WTC11 (cell line): ENCODE results near the gene ORC3. TPM values are rescaled to one million over a fixed set of nuclear protein-coding genes. Genes with fewer than 3 reads are reported as not detected.

ENCODE experiments used
- ATAC-seq: fragments of 200-7000 bp; cut with Tn5 transposase; 2 replicates; pipeline ENCODE4 v1.10.0; 2021; ENCODE audit warnings: mild to moderate bottlenecking, moderate library complexity
- CTCF ChIA-PET: fragments of 300-600 bp; sonication (Branson Sonifier 250); formaldehyde crosslinking; loops from one replicate; lab custom pipeline; 2021; ENCODE audit warnings: antibody characterized with exemption; lab: Charles Lee
- POLR2A ChIA-PET: fragments of 350-600 bp; sonication (Branson Sonifier 250); formaldehyde crosslinking; loops from one replicate; lab custom pipeline; 2021; ENCODE audit warnings: antibody characterized with exemption; lab: Charles Lee
- DNase-seq: peaks from one replicate; pipeline ENCODE4 v3.0.0; 2021; ENCODE audit warnings: low spot score
- H3K27ac Mint-ChIP-seq: 2 replicates; pipeline ENCODE4 v1.8.0; 2021; ENCODE audit warnings: mixed read lengths
- H3K27me3 Mint-ChIP-seq: 2 replicates; pipeline ENCODE4 v1.8.0; 2021; ENCODE audit warnings: low read depth, mild to moderate bottlenecking, moderate library complexity, mixed read lengths
- H3K36me3 Mint-ChIP-seq: 2 replicates; pipeline ENCODE4 v1.8.0; 2021; ENCODE audit warnings: mixed read lengths
- H3K4me1 Mint-ChIP-seq: 2 replicates; pipeline ENCODE4 v1.8.0; 2022; ENCODE audit warnings: mixed read lengths
- H3K4me3 Mint-ChIP-seq: 2 replicates; pipeline ENCODE4 v1.8.0; 2021; ENCODE audit warnings: mild to moderate bottlenecking, moderate library complexity, mixed read lengths
- H3K9me3 Mint-ChIP-seq: 2 replicates; pipeline ENCODE4 v1.8.0; 2021; ENCODE audit warnings: mixed read lengths
- ARID4B ChIP-seq: sonication (generic); formaldehyde crosslinking; IDR thresholded peaks from 2 replicates; pipeline ENCODE4 v1.8.0; 2023; ENCODE audit warnings: missing genetic modification reagents, mild to moderate bottlenecking, borderline replicate concordance
- CREB1 ChIP-seq: sonication (generic); formaldehyde crosslinking; IDR thresholded peaks from 2 replicates; pipeline ENCODE4 v1.8.0; 2023; ENCODE audit warnings: mild to moderate bottlenecking, missing genetic modification reagents
- CREM ChIP-seq: sonication (generic); formaldehyde crosslinking; IDR thresholded peaks from 2 replicates; pipeline ENCODE4 v1.8.1; 2022; ENCODE audit warnings: mild to moderate bottlenecking, missing genetic modification reagents, moderate library complexity
- EMX1 ChIP-seq: fragments of 250-450 bp; sonication (Bioruptor Pico); IDR thresholded peaks from 2 replicates; pipeline ENCODE4 v1.8.0; 2021; ENCODE audit warnings: mild to moderate bottlenecking
- FOXK1 ChIP-seq: sonication (generic); formaldehyde crosslinking; IDR thresholded peaks from 2 replicates; pipeline ENCODE4 v1.8.0; 2022; ENCODE audit warnings: mild to moderate bottlenecking, moderate library complexity, missing genetic modification reagents
- FOXP4 ChIP-seq: sonication (generic); formaldehyde crosslinking; IDR thresholded peaks from 2 replicates; pipeline ENCODE4 v1.8.0; 2022; ENCODE audit warnings: mild to moderate bottlenecking, missing genetic modification reagents
- GTF2I ChIP-seq: fragments of 250-450 bp; sonication (Bioruptor Pico); conservative IDR thresholded peaks from 2 replicates; pipeline ENCODE4 v1.4.0; 2021; ENCODE audit warnings: mild to moderate bottlenecking
- IRF2 ChIP-seq: sonication (generic); formaldehyde crosslinking; IDR thresholded peaks from 2 replicates; pipeline ENCODE4 v1.8.0; 2022; ENCODE audit warnings: low read depth, missing genetic modification reagents, borderline replicate concordance
- MAX ChIP-seq: sonication (generic); formaldehyde crosslinking; IDR thresholded peaks from 2 replicates; pipeline ENCODE4 v1.8.0; 2022; ENCODE audit warnings: mild to moderate bottlenecking, missing genetic modification reagents
- NFATC4 ChIP-seq: fragments of 250-450 bp; sonication (Bioruptor Pico); IDR thresholded peaks from 2 replicates; pipeline ENCODE4 v1.9.0; 2021; ENCODE audit warnings: mild to moderate bottlenecking
- PRRX2 ChIP-seq: fragments of 250-450 bp; sonication (Bioruptor Pico); IDR thresholded peaks from 2 replicates; pipeline ENCODE4 v1.8.0; 2021; ENCODE audit warnings: mild to moderate bottlenecking
- RELA ChIP-seq: sonication (generic); formaldehyde crosslinking; IDR thresholded peaks from 2 replicates; pipeline ENCODE4 v1.8.1; 2022; ENCODE audit warnings: missing genetic modification reagents, mild to moderate bottlenecking, borderline replicate concordance
- SOX15 ChIP-seq: fragments of 250-450 bp; sonication (Bioruptor Pico); IDR thresholded peaks from 2 replicates; pipeline ENCODE4 v1.9.0; 2021; ENCODE audit warnings: mild to moderate bottlenecking
- TEAD1 ChIP-seq: sonication (generic); formaldehyde crosslinking; IDR thresholded peaks from 2 replicates; pipeline ENCODE4 v1.8.0; 2022; ENCODE audit warnings: mild to moderate bottlenecking, missing genetic modification reagents
- USF1 ChIP-seq: sonication (generic); formaldehyde crosslinking; IDR thresholded peaks from 2 replicates; pipeline ENCODE4 v1.8.0; 2022; ENCODE audit warnings: mild to moderate bottlenecking, missing genetic modification reagents
- ZNF219 ChIP-seq: sonication (generic); formaldehyde crosslinking; IDR thresholded peaks from 2 replicates; pipeline ENCODE4 v1.8.0; 2023; ENCODE audit warnings: missing genetic modification reagents, mild to moderate bottlenecking, borderline replicate concordance
- ZNF532 ChIP-seq: fragments of 250-450 bp; sonication (Bioruptor Pico); IDR thresholded peaks from 2 replicates; pipeline ENCODE4 v1.9.0; 2021; ENCODE audit warnings: mild to moderate bottlenecking, borderline replicate concordance
- total RNA-seq: library from RNA; stranded (reverse); gene quantifications from 3 replicates; pipeline ENCODE4 v1.2.3, GENCODE V29; 2021

The ORC3 gene
- total RNA-seq, 1 experiment from 2014 or later: 50.7 TPM

- peaks cover 61% of the 10 kb centered on the region for H3K36me3 Mint-ChIP-seq
- CTCF ChIA-PET: no interaction called here
- TF ChIP-seq ARID4B (CRISPR knock-in tag) (no peak), USF1 (CRISPR knock-in tag) (no peak), EMX1 (CRISPR knock-in tag) (no peak), FOXP4 (CRISPR knock-in tag) (no peak), MAX (no peak), RELA (CRISPR knock-in tag) (no peak), CREB1 (no peak), IRF2 (CRISPR knock-in tag) (no peak), ZNF219 (CRISPR knock-in tag) (no peak), CREM (CRISPR knock-in tag) (no peak), PRRX2 (CRISPR knock-in tag) (no peak), GTF2I (CRISPR knock-in tag) (no peak), SOX15 (no peak), TEAD1 (no peak), NFATC4 (CRISPR knock-in tag) (no peak), ZNF532 (no peak), FOXK1 (CRISPR knock-in tag) (no peak)
- H3K4me1 Mint-ChIP-seq: peaks cover 13% of the 10 kb centered on the region
- H3K9me3 Mint-ChIP-seq: no peaks in the 10 kb centered on the region
- POLR2A ChIA-PET: no interaction called here
- no peak overlapping the region for H3K27ac Mint-ChIP-seq
- DNase-seq: no peak
- H3K27me3 Mint-ChIP-seq: no peaks in the 10 kb centered on the region
- H3K4me3 Mint-ChIP-seq: no peak overlapping the region
- ATAC-seq: no peak
These were observed 68.6 kb downstream of the ORC3 start for GRCh38 chr6:87658516-87658915.
